Endothelial cell of umbilical vein (primary cell): ENCODE measurements around the gene PLPP3. TPM values are rescaled to one million over a fixed set of nuclear protein-coding genes. Genes with fewer than 3 reads are reported as not detected.

Experiments
- BruUV-seq: library from RNA; stranded (reverse); fragments of 400-500 nt; replicated peaks from 2 replicates; lab custom pipeline; 2021; lab: Mats Ljungman, UMichigan
- CTCF ChIA-PET: fragments of 300-600, 350-600 bp; sonication (Branson Sonifier 250); formaldehyde crosslinking; loops from one replicate; lab custom pipeline; 2021; ENCODE audit warnings: antibody characterized with exemption, inconsistent platforms; lab: Charles Lee
- POLR2A ChIA-PET: fragments of 300-600, 350-600 bp; sonication (Branson Sonifier 250); formaldehyde crosslinking; loops from one replicate; lab custom pipeline; 2021; ENCODE audit warnings: antibody characterized with exemption, inconsistent platforms; lab: Charles Lee
- DNase-seq: peaks from one replicate; pipeline ENCODE4 v3.0.0-alpha.2; 2011; ENCODE audit warnings: low read depth, low spot score
- FAIRE-seq: peaks from 2 replicates; lab custom pipeline; 2011; peaks lifted over from hg19 to GRCh38; lab: Jason Lieb, UNC
- H2AFZ ChIP-seq: 2 replicates; pipeline ENCODE4 v1.6.0; 2012; ENCODE audit warnings: low read depth, low read length, control low read depth, inconsistent platforms
- H3K27ac ChIP-seq: 2 replicates; pipeline ENCODE4 v1.5.1; 2011; ENCODE audit warnings: low read depth, mild to moderate bottlenecking, control low read depth, low read length, moderate library complexity; ENCODE audit not compliant: insufficient read depth
- H3K27me3 ChIP-seq, 2 experiments: 2 replicates each; pipeline versions ENCODE4 v1.6.0 to v1.6.1; 2011; ENCODE audit warnings: low read length in 2 of 2, mixed read lengths in 1 of 2; ENCODE audit not compliant: control insufficient read depth in 2 of 2, insufficient read depth in 2 of 2
- H3K36me3 ChIP-seq, 2 experiments: 2 replicates in 1 of 2; 3 replicates in 1 of 2; pipeline ENCODE4 v1.5.1; 2011; ENCODE audit warnings: low read length in 2 of 2, mild to moderate bottlenecking in 1 of 2, moderate library complexity in 1 of 2; ENCODE audit not compliant: control insufficient read depth in 2 of 2, insufficient read depth in 2 of 2; ENCODE audit errors: extremely low read depth in 1 of 2
- H3K4me1 ChIP-seq: 3 replicates; pipeline ENCODE4 v1.5.1; 2011; ENCODE audit warnings: mild to moderate bottlenecking, low read length; ENCODE audit not compliant: control insufficient read depth, insufficient read depth; ENCODE audit errors: extremely low read depth
- H3K4me2 ChIP-seq: 2 replicates; pipeline ENCODE4 v1.6.1; 2011; ENCODE audit warnings: low read length, control low read depth, mixed read lengths; ENCODE audit not compliant: insufficient read depth
- H3K4me3 ChIP-seq, 3 experiments: fragments of 200-600 bp in 1 of 3; sonication (generic), shearing (Covaris generic) in 1 of 3; replicated peaks in 1 of 3; 2 replicates each; pipeline ENCODE4 v1.5.1; 2011 to 2016; ENCODE audit warnings: control low read depth in 3 of 3, low read length in 3 of 3, mild to moderate bottlenecking in 2 of 3, inconsistent platforms in 1 of 3, low read depth in 1 of 3, moderate library complexity in 1 of 3; ENCODE audit not compliant: insufficient read depth in 1 of 3
- H3K79me2 ChIP-seq: 2 replicates; pipeline ENCODE4 v1.6.0; 2012; ENCODE audit warnings: low read length, inconsistent platforms; ENCODE audit not compliant: control insufficient read depth, insufficient read depth
- H3K9ac ChIP-seq: replicated peaks from 2 replicates; pipeline ENCODE3; 2011; ENCODE audit warnings: low read length, control low read depth; ENCODE audit not compliant: insufficient read depth; ENCODE audit errors: extremely low read depth
- H3K9me1 ChIP-seq: replicated peaks from 3 replicates; pipeline ENCODE4 v1.6.0; 2011; ENCODE audit warnings: mild to moderate bottlenecking, low read length; ENCODE audit not compliant: control insufficient read depth, insufficient read depth; ENCODE audit errors: extremely low read depth
- H3K9me3 ChIP-seq: replicated peaks from 2 replicates; pipeline ENCODE4 v1.5.1; 2012; ENCODE audit warnings: low read length, inconsistent platforms; ENCODE audit not compliant: control insufficient read depth, insufficient read depth
- H4K20me1 ChIP-seq: replicated peaks from 2 replicates; pipeline ENCODE3; 2011; ENCODE audit warnings: mild to moderate bottlenecking, low read length; ENCODE audit not compliant: control insufficient read depth, insufficient read depth; ENCODE audit errors: extremely low read depth
- CTCF ChIP-seq, 2 donors: IDR thresholded peaks; 1 replicate in 1 of 2; 2 replicates in 1 of 2; pipeline ENCODE4 v1.5.1; 2011; ENCODE audit warnings: low read length in 2 of 2, mild to moderate bottlenecking in 2 of 2, moderate library complexity in 2 of 2, control low read depth in 1 of 2, inconsistent platforms in 1 of 2, low read depth in 1 of 2; ENCODE audit not compliant: insufficient read depth in 1 of 2; ENCODE audit errors: extremely low read depth in 1 of 2
- FOS ChIP-seq: IDR thresholded peaks from 2 replicates; pipeline ENCODE4 v1.6.1; 2011; ENCODE audit warnings: mild to moderate bottlenecking, low read length, moderate library complexity, borderline replicate concordance; ENCODE audit not compliant: insufficient read depth
- GATA2 ChIP-seq: IDR thresholded peaks from 2 replicates; pipeline ENCODE4 v1.7.0; 2011; ENCODE audit warnings: low read depth, mild to moderate bottlenecking, moderate library complexity, mixed read lengths, low read length; ENCODE audit not compliant: insufficient read length, insufficient read depth
- JUN ChIP-seq: IDR thresholded peaks from 2 replicates; pipeline ENCODE4 v1.6.1; 2011; ENCODE audit warnings: borderline replicate concordance, low read depth; ENCODE audit not compliant: insufficient read length, insufficient read depth
- MAX ChIP-seq: IDR thresholded peaks from 2 replicates; pipeline ENCODE4 v1.6.1; 2011; ENCODE audit not compliant: insufficient read depth, insufficient read length
- MYC ChIP-seq: IDR thresholded peaks from one replicate; pipeline ENCODE4 v1.6.1; 2011; ENCODE audit warnings: mild to moderate bottlenecking, low read depth, low read length
- POLR2A ChIP-seq: IDR thresholded peaks from 2 replicates; pipeline ENCODE4 v1.6.1; 2012; ENCODE audit warnings: low read depth, mild to moderate bottlenecking, control low read depth, low read length
- POLR2AphosphoS5 ChIP-seq: IDR thresholded peaks from 2 replicates; pipeline ENCODE4 v1.6.1; 2012; ENCODE audit warnings: low read depth, mild to moderate bottlenecking, control low read depth, low read length, moderate library complexity; ENCODE audit not compliant: insufficient read depth
- dilution Hi-C: fragments of 300-500 bp; cut with MboI; formaldehyde crosslinking; loops from one replicate; pipeline ENCODE4 v1.15.0; 2019; ENCODE audit warnings: low sequenced_read_pairs; ENCODE audit not compliant: extremely low pct_ligation_motif_present
- intact Hi-C: fragments of 100-400 bp; cut with micrococcal nuclease; formaldehyde crosslinking; loops from one replicate; pipeline ENCODE4 v1.10.0; 2022
- polyA plus RNA-seq, 4 experiments: library from polyadenylated mRNA; depleted of rRNA in 3 of 4; stranded (reverse) in 3 of 4; unstranded in 1 of 4; fragments of >200 nt; gene quantifications; 2 replicates each; pipeline versions ENCODE4 v1.2.1 to v1.2.3, GENCODE V29; 2011 to 2012; ENCODE audit warnings: missing spikeins in 1 of 4
- total RNA-seq: library from RNA; stranded (reverse); gene quantifications from 2 replicates; pipeline ENCODE4 v1.2.3, GENCODE V29; 2021

PLPP3 gene
- total and polyA plus RNA-seq, 2 donors (not counting 3 experiments of a cell fraction or from before 2014, with no cell fraction given): 11.3 to 14.1 TPM

GRCh38 chr1:56537660-56538059, 41.7 kb downstream of the PLPP3 start:
- dilution Hi-C loops: no loop called here
- Histone ChIP-seq H3K27ac (no peak overlapping the region), H3K9ac (no peak overlapping the region), H3K9me3 (no peaks in the 10 kb centered on the region), H3K27me3 (no peaks in the 10 kb centered on the region), H3K4me1 (no peaks in the 10 kb centered on the region), H3K4me2 (no peak overlapping the region), H3K36me3 (peaks cover 0 to 3% of the 10 kb centered on the region in 2 experiments), H2AFZ (no peak overlapping the region), H4K20me1 (no peaks in the 10 kb centered on the region), H3K4me3 (no peak overlapping the region), H3K79me2 (no peaks in the 10 kb centered on the region), H3K9me1 (no peaks in the 10 kb centered on the region)
- ChIA-PET CTCF (interaction anchor here (1.1 to 1.4 kb wide), 2 partner anchors 29 to 1162 kb away, joined by 3 read pairs; no protein-coding TSS in a partner anchor), POLR2A (no interaction called here)
- FAIRE-seq (no peak), DNase-seq (no peak)
- no TSS peak for BruUV-seq
- no peak for TF ChIP-seq GATA2
- TF ChIP-seq CTCF (IDR thresholded peaks at IDR 0.05; ENCODE audit: extremely low read depth in 1 of 2, insufficient read depth in 1 of 2, low read depth in 1 of 2, low read length in 2 of 2): no peak
- no peak for TF ChIP-seq MAX
- TF ChIP-seq FOS: no peak
- TF ChIP-seq JUN: no peak
- no peak for TF ChIP-seq POLR2A
- no peak for TF ChIP-seq MYC
- intact Hi-C loops: no loop called here

GRCh38 chr1:56535939-56536338, 43.4 kb downstream of the PLPP3 start:
- Histone ChIP-seq H3K79me2 (no peaks in the 10 kb centered on the region), H4K20me1 (no peaks in the 10 kb centered on the region), H3K9me3 (no peaks in the 10 kb centered on the region), H2AFZ (no peak overlapping the region), H3K9me1 (no peaks in the 10 kb centered on the region), H3K27me3 (no peaks in the 10 kb centered on the region), H3K9ac (no peak overlapping the region), H3K36me3 (peaks cover 0 to 3% of the 10 kb centered on the region in 2 experiments), H3K4me1 (no peaks in the 10 kb centered on the region), H3K27ac (no peak overlapping the region), H3K4me2 (no peak overlapping the region), H3K4me3 (no peak overlapping the region)
- TF ChIP-seq MYC: no peak
- no peak for TF ChIP-seq FOS
- no peak for TF ChIP-seq POLR2AphosphoS5
- TF ChIP-seq GATA2: no peak
- BruUV-seq: no TSS peak
- dilution Hi-C loops (no loop called here), intact Hi-C loops (no loop called here)
- POLR2A ChIA-PET: no interaction called here
- CTCF ChIA-PET: no interaction called here
- DNase-seq (no peak), FAIRE-seq (no peak)
